Measurements from ENCODE around the gene SENP2.
"Not testable (repeated sequence)": the region's sequence is repeated elsewhere in the genome, so short reads cannot be mapped to it uniquely, and the experiment has no call there.

SENP2 gene

DNA sequence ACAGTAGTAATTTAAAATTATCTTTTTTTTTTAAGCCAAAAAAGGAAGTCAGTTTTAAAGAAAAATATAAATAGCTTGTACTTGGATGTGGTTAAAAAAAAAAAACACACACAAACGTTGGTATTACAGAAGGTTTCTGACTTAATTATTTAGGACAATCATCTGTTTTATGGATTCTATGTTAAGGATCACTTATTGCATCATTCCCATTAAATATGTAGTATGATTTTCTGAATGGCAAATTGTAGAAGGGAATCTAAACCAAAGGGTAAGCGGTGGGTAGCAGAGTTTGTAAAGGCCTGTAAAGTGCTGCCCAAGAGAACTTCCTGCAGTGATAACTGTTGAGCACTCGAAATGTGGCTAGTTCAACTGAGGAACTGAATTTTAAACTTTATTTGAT, 8.0 kb downstream of the SENP2 start:
- DNase-seq, result no peak

DNA sequence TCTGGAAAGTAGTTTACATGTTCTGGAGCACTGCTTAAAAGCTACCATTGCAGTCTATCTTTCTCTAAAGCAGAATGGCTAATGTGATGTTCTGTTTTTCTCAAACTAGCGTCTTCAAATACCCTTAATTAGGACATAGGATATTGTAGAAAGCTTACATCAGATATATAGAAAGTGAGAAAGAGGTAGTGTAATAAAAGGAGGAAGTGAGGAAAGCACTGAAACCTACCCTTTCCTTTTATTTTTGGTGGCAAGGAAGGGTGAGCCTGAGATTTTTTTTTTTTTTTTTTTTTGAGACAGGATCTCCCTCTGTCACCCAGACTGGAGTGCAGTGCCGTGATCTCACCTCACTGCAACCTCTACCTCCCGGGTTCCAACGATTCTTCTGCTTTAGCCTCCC, 9.4 kb downstream of the SENP2 start:
- no peak for DNase-seq

GRCh38 chr3:185605566-185605965, 19.5 kb downstream of the SENP2 start:
- DNase-seq, result no peak

GRCh38 chr3:185606196-185606595, 20.1 kb downstream of the SENP2 start:
- DNase-seq, result no peak

- no peak for DNase-seq
Measured at GRCh38 chr3:185613016-185613415, 26.9 kb downstream of the SENP2 start.

- no peak for DNase-seq
Measured at GRCh38 chr3:185623939-185624665, 38.0 kb downstream of the SENP2 start.

DNA sequence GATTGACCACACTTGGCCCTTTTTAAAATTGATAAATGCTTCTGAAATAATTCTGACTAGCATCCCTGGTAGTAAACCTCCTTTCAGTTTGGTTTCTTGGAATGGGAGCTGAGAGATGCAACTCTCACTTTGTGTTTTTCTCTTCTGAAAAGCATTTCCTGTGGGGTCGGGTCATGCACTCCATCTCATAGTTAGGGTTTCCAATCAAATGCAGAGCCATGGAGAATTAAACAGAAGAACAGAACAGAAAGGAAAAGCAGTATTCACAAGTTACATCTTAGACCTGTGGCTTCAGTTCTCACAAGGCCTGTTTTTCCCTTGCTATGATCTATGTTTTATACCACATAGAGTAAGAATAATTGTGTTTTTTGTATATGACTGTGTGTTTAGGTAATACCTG, 39.7 kb downstream of the SENP2 start:
- DNase-seq, result no peak

DNA sequence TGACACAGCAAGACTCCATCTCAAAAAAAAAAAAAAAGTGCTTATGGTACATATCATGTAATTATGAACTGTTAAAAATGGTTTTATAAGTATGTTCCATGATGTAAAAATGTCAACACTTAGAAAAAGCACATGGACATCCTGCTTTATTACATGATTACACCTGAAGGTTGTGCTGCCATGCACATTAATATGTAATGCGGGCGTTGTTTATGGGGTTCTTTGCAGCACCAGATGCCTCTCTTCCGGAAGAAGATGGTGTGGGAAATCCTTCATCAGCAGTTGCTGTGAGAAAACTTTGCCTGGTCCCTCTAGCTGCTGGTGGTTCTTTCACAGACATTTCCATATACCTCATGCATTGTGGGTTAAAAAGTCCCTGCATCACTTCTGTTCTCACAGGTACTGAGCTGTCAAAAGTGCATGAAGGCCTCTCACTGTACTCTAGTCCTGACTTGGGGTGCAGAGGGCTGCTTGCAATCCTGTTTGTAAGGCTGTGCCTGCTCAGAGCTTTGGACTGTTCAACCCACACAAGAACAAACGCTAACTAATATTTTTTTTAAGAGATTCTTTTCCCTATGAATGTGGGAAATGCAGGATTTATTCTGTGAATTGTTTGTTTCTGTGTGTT, 43.6 kb downstream of the SENP2 start:
- DNase-seq, result no peak

- DNase-seq, result no peak
Measured at GRCh38 chr3:185630182-185630622, 44.1 kb downstream of the SENP2 start.

DNA sequence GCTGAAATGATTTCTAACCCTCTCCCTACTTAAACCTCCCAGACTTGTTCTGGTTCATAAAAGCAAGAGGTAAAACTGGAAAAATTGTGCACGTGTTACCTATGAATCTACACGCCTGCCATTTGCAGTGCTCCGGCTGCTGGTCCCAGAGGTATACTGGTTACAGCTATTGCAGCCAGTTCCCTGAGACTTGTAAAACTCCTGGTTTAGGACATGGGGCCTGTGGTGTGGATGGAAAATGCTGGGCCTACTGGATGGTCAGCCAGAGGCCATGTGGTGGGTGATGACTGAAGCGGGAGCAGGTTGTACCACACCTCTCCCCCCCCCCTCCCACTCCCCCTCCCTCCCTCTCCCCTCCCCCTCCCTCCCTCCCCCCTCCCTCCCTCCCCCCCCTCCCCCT, 45.0 kb downstream of the SENP2 start:
- no peak for DNase-seq

- no peak for DNase-seq
Measured at GRCh38 chr3:185631508-185632206, 45.6 kb downstream of the SENP2 start.

GRCh38 chr3:185632996-185633395, 46.9 kb downstream of the SENP2 start:
- no peak for DNase-seq

GRCh38 chr3:185637388-185637787, 51.3 kb downstream of the SENP2 start:
- DNase-seq, result no peak

DNA sequence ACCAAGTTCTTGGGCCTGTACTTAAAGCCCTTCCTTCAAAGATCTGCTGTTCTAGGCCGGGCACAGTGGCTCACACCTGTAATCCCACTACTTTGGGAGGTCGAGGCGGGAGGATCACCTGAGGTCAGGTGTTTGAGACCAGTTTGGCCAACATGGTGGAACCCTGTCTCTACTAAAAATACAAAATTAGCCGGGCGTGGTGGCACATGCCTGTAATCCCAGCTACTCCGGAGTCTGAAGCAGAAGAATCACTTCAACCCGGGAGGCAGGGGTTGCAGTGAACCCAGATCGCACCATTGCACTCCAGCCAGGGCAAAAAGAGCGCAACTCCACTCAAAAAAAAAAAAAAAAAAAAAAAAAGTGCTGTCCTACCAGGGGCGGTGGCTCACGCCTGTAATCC, 52.6 kb downstream of the SENP2 start:
- DNase-seq, result not testable (repeated sequence)

DNA sequence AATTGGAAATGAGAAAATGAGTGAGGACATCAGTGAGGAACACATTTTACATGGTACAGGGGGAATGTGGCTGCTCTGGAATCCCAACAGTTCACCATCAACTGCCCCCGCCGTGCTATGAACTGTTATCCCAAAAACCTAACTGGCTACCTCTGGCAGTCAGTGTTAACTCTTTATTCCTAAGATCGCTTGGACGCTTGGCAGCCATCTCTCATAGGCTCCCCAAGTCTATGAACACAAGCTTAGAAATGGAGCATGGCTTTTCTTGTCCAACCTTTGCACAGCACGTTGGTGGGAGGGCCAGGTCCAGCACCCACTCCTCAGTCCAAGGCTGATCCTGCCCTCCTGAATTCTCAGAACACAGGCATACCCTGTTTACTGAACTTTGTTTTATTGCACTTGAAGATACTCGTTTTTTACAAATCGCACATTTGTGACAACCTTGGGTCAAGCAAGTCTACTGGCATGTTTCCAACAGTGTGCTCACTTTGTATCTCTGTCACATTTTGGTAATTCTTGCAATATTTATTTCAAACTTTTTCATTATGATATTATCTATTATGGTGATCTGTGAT, 53.6 kb downstream of the SENP2 start:
- no peak for DNase-seq

- no peak for DNase-seq
Measured at GRCh38 chr3:185640308-185640707, 54.2 kb downstream of the SENP2 start.

DNA sequence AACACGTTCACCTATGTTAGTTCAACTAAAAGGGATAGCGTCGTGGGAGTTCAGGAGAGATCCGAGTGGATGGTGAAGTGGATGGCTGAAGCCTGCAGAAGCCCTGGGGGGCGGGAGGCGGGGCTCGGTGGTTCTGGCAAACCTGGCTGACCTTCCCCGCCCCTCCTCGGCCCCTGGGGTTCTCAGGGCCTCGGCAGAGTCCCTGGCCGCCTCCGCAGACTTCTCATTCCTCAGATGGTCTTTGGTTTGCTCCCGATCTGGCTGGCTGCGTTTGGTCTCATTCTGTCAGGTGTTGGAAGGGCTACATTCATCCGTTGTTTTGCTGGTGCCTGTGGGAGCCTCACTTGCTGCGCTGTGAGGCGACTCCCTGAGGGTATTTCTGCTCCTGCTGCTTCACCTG, 59.1 kb downstream of the SENP2 start:
- not testable (repeated sequence) for DNase-seq

- no peak for DNase-seq
Measured at GRCh38 chr3:185645596-185646381, 59.7 kb downstream of the SENP2 start.

GRCh38 chr3:185646382-185647133, 60.5 kb downstream of the SENP2 start:
- no peak for DNase-seq

- DNase-seq, result no peak
Measured at GRCh38 chr3:185647134-185647879, 61.2 kb downstream of the SENP2 start.

- DNase-seq, result no peak
Measured at GRCh38 chr3:185647880-185648210, 61.8 kb downstream of the SENP2 start.

- no peak for DNase-seq
Measured at GRCh38 chr3:185648396-185648795, 62.3 kb downstream of the SENP2 start.

Measured in 8988T (cell line).